CD4-positive, alpha-beta T cell treated with Interleukin-6 for 4 hours (primary cell): ENCODE measurements around the gene FAM222A.

Experiments
- DNase-seq: peaks from one replicate; pipeline ENCODE4 v3.0.0-alpha.2; 2020; ENCODE audit warnings: mixed read lengths

FAM222A gene

GRCh38 chr12:109804820-109805761 lies 91.5 kb downstream of the FAM222A start:
- DNase-seq: peak; percentile 73

DNA sequence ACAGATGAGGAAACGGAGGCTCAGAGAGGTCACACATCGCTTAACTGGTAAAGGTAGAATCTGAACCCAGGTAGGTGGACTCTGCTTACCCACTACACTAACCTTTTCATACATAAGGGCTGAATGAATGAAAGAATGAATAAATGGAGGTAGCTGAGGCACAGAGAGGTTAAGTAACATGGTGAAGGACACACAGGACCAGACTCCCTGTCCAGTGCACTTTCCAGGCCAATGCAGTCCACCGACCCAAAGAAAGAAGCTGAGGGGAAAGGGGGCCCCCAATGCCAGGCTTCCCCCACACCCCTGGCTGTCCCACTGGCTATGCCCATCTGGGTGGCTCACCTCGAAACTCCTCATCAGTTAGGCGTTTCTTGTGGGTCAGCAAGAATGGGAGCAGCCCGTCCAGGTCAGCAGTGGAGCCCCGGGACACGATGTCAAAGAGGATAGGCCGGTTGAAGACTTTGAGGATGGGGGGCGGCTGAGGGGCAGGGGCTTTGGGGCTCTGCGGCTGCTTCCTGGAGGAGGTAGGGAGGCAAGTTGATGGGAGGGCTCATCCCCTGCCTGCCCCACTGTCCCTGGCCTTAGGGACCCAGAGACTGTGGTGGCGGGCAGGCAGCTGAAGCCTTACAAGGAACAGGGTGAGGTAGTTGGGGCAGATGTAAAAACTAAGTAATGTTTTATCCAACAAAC lies 94.5 kb downstream of the FAM222A start:
- DNase-seq: no peak

DNA sequence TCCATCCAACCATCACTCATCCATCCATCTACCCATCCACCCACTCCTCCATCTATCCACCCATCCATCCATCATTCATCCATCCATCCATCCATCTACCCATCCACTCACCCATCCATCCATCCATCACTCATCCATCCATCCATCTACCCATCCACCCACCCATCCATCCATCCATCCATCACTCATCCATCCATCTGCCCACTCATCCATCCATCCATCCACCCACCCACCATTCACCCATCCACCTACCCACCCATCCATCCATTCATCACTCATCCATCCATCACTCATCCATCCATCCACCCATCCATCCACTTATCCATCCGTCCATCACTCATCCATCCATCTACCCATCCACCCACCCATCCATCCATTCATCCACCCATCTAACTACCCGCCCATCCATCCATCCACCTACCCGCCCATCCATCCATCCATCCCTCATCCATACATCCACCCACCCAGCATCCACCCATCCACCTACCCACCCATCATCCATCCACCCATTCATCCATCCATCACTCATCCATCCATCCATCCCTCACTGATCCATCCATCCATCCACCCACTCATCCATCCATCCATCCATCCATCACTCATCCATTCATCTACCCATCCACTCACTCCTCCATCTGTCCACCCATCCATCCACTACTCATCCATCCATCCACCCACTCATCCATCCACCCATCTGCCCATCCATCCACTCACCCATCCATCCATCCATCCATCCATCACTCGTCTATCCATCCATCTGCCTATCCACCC lies 95.4 kb downstream of the FAM222A start:
- no peak for DNase-seq

- no peak for DNase-seq
Observed at GRCh38 chr12:109810954-109811623, 97.5 kb downstream of the FAM222A start.

DNA sequence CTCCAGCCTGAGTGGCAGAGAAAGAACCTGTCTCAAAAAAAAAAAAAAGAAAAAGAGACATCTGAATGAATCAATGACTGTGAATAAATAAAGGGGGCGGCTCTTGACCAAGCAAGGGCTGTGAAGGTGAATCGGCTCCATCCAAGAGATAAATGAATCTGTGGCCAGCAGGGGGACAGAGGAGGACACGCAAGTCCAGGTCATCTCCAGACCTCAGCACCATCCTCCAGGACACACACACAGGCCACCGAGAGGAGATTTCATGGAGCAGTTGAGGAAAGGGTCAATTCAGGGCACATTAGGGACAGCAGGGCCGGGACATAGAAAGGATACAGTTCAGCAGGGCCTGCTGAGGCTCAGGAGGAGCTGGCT lies 98.0 kb downstream of the FAM222A start:
- DNase-seq: no peak

GRCh38 chr12:109813810-109814416 lies 100.3 kb downstream of the FAM222A start:
- no peak for DNase-seq

DNA sequence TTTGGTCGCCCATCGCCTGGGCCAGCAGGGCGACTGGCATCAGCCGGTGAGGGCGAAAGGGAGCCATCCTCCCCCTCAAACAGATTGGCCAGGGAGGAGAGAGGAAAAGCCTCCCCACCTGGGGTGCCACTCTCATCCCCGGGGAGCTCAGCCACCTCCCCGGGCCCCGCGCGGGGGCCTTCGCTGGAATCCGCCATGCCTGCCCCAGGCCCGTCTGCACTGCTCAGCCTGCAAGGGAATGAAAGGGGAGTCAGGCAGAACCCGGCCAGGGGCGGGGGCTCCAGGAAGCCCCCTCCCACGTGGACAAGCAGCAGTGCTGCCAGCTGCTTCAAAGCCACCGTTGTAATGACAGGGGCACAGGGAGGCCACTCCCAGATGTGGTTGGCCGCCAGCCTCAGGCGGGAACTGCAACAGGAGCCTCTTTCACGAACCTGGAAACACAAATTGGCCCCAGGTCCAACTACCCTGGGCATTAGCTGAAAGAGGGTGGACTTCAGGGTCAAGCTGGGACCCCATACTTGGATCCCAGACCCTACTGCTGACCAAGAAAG lies 101.0 kb downstream of the FAM222A start:
- DNase-seq: no peak

GRCh38 chr12:109815225-109815624 lies 101.6 kb downstream of the FAM222A start:
- DNase-seq: no peak

DNA sequence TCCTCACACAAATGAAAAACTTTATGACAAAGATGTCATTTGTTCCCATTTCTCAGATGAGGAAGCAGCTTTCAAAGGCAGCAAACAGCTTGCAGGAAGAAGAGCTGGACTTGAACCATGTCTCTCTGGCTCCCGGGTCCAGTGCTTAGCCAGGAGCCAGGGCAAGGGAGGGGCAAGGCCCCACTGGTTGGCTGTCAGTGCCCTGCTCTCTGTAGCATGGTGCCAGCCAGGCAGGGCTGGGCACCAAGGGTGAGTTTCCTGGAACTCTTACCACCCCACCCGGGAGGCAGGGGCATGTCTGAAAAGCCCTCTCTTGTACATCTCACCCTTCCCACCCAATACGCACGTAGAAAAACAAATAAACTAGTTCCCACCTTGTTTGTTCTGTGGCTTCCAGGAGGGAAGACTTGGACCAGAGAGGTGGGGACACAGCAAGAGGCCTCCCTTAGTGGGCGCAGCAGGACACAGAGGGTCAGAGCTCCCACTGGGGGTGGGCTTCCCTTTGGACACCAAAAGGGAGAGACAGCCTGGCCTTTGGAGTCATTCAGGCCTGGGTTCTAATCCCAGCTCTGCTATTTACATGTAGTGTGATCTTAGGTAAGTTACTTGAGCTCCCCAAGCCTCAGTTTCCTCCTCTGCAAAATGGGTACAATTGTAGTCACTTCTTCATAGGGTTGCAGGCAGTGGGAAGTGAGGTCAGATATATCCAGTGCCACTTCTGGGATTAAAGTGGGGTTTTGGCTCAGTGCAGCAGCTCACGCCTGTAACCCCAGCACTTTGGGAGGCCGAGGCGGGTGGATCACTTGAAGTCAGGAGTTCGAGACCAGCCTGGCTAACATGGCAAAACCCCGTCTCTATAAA lies 102.4 kb downstream of the FAM222A start:
- DNase-seq: no peak

DNA sequence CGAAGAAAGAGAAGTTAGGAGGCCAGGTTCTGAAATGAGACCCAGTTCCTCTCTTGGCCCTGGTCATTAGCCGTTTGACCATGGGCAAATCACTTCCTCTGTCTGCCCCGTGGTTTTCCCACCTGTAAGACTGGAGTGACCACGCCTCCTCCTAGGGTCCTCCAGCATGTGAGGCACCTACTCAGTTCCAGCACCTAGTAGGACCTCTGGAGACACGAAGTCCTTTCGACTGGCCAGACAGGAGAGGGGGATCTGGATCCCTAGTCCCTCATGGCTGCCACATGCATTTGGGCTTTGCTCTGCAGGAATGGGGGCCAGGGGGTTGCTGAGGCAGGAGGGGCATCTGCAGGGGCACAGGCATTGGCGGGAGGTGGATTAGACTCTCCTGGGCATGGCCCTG lies 103.2 kb downstream of the FAM222A start:
- DNase-seq: no peak

DNA sequence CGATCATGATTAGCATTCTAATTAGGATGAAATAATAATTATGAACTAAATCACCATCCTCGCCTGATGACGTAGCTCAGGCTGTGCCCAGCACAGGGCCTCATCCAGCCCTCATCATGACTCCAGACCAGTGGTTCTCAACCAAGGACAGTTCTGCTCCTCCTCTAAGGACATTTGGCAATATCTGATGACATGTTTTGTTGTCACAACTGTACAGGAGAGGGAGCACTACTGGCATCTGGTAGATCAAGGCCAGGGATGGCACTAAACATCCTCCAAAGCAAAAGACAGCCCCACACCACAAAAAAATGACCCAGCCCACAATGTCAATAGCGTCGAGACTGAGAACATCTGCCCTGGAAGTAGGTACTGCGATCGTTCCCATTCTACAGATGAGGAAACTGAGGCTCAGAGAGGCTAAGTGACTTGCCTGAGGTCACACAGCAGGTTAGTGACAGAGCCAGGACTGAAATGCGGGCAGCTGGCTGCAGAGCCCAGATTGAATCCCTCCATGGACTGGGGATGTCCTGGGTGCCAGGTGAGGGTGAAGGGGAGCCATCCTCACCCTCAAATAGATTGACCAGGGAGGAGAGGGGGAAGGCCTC lies 104.1 kb downstream of the FAM222A start:
- DNase-seq: no peak

GRCh38 chr12:109818253-109818652 lies 104.6 kb downstream of the FAM222A start:
- no peak for DNase-seq

DNA sequence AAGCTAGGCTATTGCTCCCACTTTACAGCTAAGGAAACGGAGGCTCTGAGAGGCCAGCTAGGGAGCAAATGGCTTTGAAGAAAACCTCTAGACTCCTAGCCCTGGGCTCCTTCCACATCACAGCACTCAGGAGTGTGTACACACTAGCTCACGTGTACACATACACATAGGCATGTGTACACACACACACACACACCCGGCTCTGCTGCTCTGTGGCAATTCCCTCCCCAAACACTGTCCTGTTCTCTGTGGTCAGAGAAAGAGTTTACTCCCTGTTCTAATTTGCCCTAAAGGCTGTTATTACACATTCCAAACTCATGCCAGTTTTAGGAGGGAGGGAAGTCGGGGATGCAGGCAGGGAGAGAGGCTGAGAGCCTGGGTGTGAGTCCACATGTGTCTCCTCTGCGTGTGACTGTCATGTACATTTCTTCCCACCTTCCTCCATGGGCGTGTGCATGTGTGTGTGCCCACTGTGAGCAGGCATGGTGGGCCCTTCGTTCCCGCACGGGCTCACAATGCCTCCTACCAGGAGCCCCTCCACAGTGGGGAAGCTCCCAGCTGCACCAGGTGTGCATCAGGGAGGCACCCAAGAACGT lies 105.4 kb downstream of the FAM222A start:
- no peak for DNase-seq
